WI38 (cell line): ENCODE results near the gene EVI5L.

Experiments used
- H3K4me3 ChIP-seq: 2 replicates; pipeline ENCODE4 v1.5.1; 2011; ENCODE audit warnings: low read depth, mild to moderate bottlenecking, control low read depth, low read length
- TF ChIP-seq, protein P1 (sequence below): IDR thresholded peaks from 2 replicates; pipeline ENCODE4 v1.5.1; 2012; ENCODE audit warnings: low read depth, mild to moderate bottlenecking, control low read depth, low read length

EVI5L gene

DNA sequence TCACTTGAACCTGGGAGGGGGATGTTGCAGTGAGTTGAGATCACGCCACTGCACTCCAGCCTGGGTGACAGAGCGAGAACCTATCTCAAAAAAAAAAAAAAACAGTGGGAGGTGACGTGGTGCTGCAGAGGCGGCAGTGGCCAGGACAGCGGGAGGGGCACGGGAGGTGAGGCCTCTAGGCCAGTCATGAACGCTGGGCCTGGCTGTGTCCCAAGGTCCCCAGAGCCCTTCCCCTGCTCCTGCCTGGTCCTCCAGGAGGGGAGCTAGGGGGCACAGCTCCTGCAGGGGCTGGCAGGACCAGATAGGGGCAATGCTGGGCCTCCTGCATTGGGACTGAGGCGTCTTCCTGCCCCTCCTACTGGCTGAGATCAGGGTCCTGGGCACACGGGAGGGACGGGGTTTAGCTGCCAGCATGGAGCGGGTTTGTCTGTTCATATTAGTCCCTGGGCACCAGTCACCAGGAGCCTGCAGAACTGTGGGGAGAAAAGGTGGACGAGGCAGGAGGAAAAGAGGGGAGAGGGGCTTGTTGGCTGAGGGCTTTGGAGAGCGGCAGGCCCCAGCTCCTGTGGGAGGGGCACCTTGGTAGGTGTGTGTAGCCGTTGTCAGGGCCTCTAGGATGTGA lies 78.2 kb downstream of the EVI5L start:
- TF ChIP-seq, protein P1, sequence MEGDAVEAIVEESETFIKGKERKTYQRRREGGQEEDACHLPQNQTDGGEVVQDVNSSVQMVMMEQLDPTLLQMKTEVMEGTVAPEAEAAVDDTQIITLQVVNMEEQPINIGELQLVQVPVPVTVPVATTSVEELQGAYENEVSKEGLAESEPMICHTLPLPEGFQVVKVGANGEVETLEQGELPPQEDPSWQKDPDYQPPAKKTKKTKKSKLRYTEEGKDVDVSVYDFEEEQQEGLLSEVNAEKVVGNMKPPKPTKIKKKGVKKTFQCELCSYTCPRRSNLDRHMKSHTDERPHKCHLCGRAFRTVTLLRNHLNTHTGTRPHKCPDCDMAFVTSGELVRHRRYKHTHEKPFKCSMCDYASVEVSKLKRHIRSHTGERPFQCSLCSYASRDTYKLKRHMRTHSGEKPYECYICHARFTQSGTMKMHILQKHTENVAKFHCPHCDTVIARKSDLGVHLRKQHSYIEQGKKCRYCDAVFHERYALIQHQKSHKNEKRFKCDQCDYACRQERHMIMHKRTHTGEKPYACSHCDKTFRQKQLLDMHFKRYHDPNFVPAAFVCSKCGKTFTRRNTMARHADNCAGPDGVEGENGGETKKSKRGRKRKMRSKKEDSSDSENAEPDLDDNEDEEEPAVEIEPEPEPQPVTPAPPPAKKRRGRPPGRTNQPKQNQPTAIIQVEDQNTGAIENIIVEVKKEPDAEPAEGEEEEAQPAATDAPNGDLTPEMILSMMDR = no peak
- no peak overlapping the region for H3K4me3 ChIP-seq

DNA sequence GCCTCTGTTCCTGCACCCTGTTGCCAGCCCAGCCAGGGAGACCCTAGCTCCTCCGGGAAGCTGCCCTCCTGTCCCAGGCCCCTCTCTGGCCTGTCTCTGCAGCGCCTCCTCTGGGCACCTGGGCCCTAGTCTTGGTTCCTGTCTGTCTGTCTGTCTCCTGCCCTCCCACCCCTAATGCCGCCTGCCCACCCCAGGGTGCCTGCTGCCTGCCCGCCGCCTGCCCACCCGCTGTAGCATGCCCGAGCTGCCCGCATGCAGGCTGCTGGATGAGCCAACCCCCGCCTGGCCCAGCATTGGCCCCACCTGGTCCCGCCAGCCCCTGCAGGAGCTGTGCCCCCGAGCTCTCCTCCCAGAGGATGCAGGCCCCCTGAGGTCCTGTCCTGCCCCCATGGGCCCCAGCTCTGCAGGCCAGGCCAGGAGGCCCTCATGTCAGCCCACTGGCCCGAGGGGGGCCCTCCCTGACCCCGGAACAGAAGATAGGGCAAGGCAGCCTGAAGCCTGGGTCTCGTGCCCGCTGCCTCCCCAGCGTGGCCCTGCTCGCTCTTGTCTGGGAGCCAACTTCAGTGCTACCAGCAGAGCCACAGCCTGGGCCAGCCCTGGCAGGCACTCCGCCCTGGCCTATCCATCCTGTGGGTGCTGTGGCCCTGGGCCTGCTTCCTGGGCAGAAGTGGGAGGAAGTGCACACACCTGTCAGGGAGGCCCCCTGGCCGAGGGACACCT lies 78.9 kb downstream of the EVI5L start:
- TF ChIP-seq, protein P1 = no peak
- H3K4me3 ChIP-seq = no peak overlapping the region

- TF ChIP-seq, protein P1 = no peak
- H3K4me3 ChIP-seq = no peak overlapping the region
Observed at GRCh38 chr19:7909471-7910067, 79.6 kb downstream of the EVI5L start.

DNA sequence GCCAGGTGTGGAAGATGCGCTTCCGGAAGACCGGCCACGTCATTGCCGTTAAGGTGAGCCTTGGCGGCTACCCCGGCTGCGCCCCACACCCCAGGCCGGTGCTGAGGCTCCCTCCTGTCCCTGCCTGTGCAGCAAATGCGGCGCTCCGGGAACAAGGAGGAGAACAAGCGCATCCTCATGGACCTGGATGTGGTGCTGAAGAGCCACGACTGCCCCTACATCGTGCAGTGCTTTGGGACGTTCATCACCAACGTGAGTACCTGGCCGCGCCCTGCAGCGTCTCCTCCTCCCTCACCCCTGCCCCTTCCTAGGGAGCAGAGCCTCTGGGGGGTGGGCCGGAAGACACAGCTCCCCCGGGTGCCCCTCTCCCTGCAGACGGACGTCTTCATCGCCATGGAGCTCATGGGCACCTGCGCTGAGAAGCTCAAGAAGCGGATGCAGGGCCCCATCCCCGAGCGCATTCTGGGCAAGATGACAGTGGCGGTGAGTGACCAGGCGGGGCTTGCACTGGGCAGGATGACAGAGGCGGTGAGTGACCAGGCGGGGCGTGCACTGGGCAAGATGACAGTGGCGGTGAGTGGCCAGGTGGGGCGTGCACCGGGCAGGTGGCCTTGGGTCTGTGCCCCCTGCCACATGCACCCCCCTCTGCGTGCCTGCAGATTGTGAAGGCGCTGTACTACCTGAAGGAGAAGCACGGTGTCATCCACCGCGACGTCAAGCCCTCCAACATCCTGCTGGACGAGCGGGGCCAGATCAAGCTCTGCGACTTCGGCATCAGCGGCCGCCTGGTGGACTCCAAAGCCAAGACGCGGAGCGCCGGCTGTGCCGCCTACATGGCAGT lies 80.5 kb downstream of the EVI5L start:
- TF ChIP-seq, protein P1 = no peak

GRCh38 chr19:7911508-7912143 lies 81.6 kb downstream of the EVI5L start:
- TF ChIP-seq, protein P1 = no peak
- no peak overlapping the region for H3K4me3 ChIP-seq

More for the DNA sequence above, 80.5 kb downstream of the EVI5L start:
- H3K4me3 ChIP-seq = no peak overlapping the region

GRCh38 chr19:7912144-7912696 lies 82.2 kb downstream of the EVI5L start:
- TF ChIP-seq, protein P1 = no peak
- H3K4me3 ChIP-seq = no peak overlapping the region
